Gastrocnemius medialis (tissue), 4 donors: ENCODE results near the gene B3GNT8.

Experiments used
- CTCF ChIP-seq, 5 experiments: fragments of 450-650 bp in 3 of 5; fragments of 200-600 bp in 2 of 5; sonication (generic) in 2 of 5; IDR thresholded peaks in 4 of 5; conservative IDR thresholded peaks in 1 of 5; 1 replicate in 4 of 5; 2 replicates in 1 of 5; pipeline ENCODE4 v1.5.1; 2016 to 2019; ENCODE audit warnings: antibody characterized with exemption in 5 of 5, mild to moderate bottlenecking in 3 of 5, moderate library complexity in 3 of 5
- POLR2A ChIP-seq, 2 donors: fragments of 450-650 bp; IDR thresholded peaks; one replicate each; pipeline ENCODE4 v1.6.1; 2017; ENCODE audit warnings: antibody characterized with exemption in 2 of 2, mild to moderate bottlenecking in 2 of 2, moderate library complexity in 2 of 2

GRCh38 chr19:41424335-41425173 lies 2.6 kb downstream of the B3GNT8 start:
- TF ChIP-seq CTCF (IDR thresholded peaks at IDR 0.05 in 4 of 5, conservative IDR thresholded peaks at IDR 0.05 in 1 of 5) (no peak), POLR2A (IDR thresholded peaks at IDR 0.05) (no peak)
